Smooth muscle cell (in vitro differentiated cells): ENCODE results near the gene CAPG. TPM values are rescaled to one million over a fixed set of nuclear protein-coding genes. Genes with fewer than 3 reads are reported as not detected.

Experiments used
- DNase-seq: peaks from one replicate; lab custom pipeline; 2025; ENCODE audit not compliant: unreplicated experiment; lab: John Stamatoyannopoulos, UW
- H2AFZ ChIP-seq: fragments of 200-600 bp; sonication (generic); 2 replicates; pipeline ENCODE4 v1.6.0; 2016; ENCODE audit warnings: antibody characterized with exemption, low read depth, mild to moderate bottlenecking
- H3F3A ChIP-seq: fragments of 200-600 bp; sonication (generic); 2 replicates; pipeline ENCODE4 v1.6.0; 2017; ENCODE audit warnings: antibody characterized with exemption, low read depth
- H3K27ac ChIP-seq: fragments of 200-600 bp; sonication (generic); 2 replicates; pipeline ENCODE4 v1.5.1; 2016; ENCODE audit warnings: low read depth, mild to moderate bottlenecking
- H3K27me3 ChIP-seq: fragments of 200-600 bp; sonication (generic); 2 replicates; pipeline ENCODE4 v1.6.1; 2016; ENCODE audit warnings: low read depth, mild to moderate bottlenecking
- H3K36me3 ChIP-seq: fragments of 200-600 bp; sonication (generic); 2 replicates; pipeline ENCODE4 v1.5.1; 2016; ENCODE audit warnings: low read depth
- H3K4me1 ChIP-seq: fragments of 200-600 bp; sonication (generic); 2 replicates; pipeline ENCODE4 v1.5.1; 2016; ENCODE audit warnings: low read depth
- H3K4me2 ChIP-seq: fragments of 200-600 bp; sonication (generic); 2 replicates; pipeline ENCODE4 v1.6.0; 2016; ENCODE audit warnings: mild to moderate bottlenecking
- H3K4me3 ChIP-seq: fragments of 200-600 bp; sonication (generic); 2 replicates; pipeline ENCODE4 v1.5.1; 2016; ENCODE audit warnings: mild to moderate bottlenecking
- H3K79me2 ChIP-seq: fragments of 200-600 bp; sonication (generic); 2 replicates; pipeline ENCODE4 v1.6.0; 2016; ENCODE audit warnings: low read depth, mild to moderate bottlenecking
- H3K9ac ChIP-seq: fragments of 200-600 bp; sonication (generic); 2 replicates; pipeline ENCODE4 v1.6.0; 2016; ENCODE audit warnings: low read depth
- H3K9me3 ChIP-seq: fragments of 200-600 bp; sonication (generic); replicated peaks from 2 replicates; pipeline ENCODE4 v1.5.1; 2016; ENCODE audit warnings: low read depth
- H4K20me1 ChIP-seq: fragments of 200-600 bp; sonication (generic); 2 replicates; pipeline ENCODE4 v1.6.0; 2016; ENCODE audit warnings: low read depth
- CTCF ChIP-seq: fragments of 200-600 bp; sonication (generic); IDR thresholded peaks from 2 replicates; pipeline ENCODE4 v1.5.1; 2017; ENCODE audit warnings: borderline replicate concordance, mild to moderate bottlenecking, antibody characterized with exemption; ENCODE audit not compliant: insufficient read depth, poor library complexity, severe bottlenecking
- WGBS: methylation state at CpG from one replicate; pipeline ENCODE4 v1.1.7; 2016; ENCODE audit warnings: low lambda C conversion rate; 5-methylcytosine and 5-hydroxymethylcytosine counted together
- polyA plus RNA-seq: library from polyadenylated mRNA; unstranded; fragments of >200 nt; fragmentation: Nextera tagmentation; extraction: Ambion mirVana; gene quantifications from 2 replicates; pipeline ENCODE4 v1.2.1, GENCODE V29; 2016
- total RNA-seq: library from RNA; depleted of rRNA; stranded (reverse); fragments of >200 nt; gene quantifications from 2 replicates; pipeline ENCODE4 v1.2.3, GENCODE V29; 2014

CAPG gene
- 50.1 and 51.6 TPM in 2 replicates for total RNA-seq
- 96.2 and 183 TPM in 2 replicates for polyA plus RNA-seq

- Histone ChIP-seq H3F3A (peaks cover 4% of the 10 kb centered on the region), H2AFZ (no peak within 1 kb of the TSS), H3K9ac (no peak within 1 kb of the TSS), H4K20me1 (no peaks in the 10 kb centered on the region), H3K27me3 (no peaks in the 10 kb centered on the region), H3K4me2 (no peak within 1 kb of the TSS), H3K4me1 (peaks cover 4% of the 10 kb centered on the region), H3K27ac (no peak within 1 kb of the TSS), H3K79me2 (peaks cover 8% of the 10 kb centered on the region), H3K36me3 (no peaks in the 10 kb centered on the region), H3K4me3 (no peak within 1 kb of the TSS), H3K9me3 (no peaks in the 10 kb centered on the region)
- DNase-seq = no peak
- WGBS = 66% methylated on average over 11 of the region's 12 CpGs
- TF ChIP-seq CTCF = no peak
Observed at GRCh38 chr2:85409845-85410583, at the start of gene CAPG. CAPG (minus strand) TSS chr2:85410366; CDS start chr2:85402145, 8,221 bp downstream.

DNA sequence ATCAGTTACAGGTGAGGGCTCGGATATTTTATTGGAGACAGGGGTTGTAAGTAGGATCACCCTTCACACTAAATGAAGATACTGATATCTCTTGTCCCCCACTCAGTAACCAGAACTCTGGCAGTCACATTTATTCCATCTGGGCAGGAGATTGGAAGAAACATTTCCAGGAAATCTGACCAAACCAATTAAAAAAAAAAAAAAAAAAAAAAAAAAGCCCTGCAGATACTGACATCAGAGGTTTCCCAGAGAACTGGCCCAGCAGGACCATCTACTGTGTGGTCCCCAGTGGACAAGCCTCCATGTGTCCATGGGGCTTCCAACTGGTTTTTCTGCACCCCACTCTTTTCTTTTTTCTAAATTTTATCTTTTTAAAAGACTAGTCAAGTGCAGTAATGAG, 49.6 kb upstream of the CAPG start:
- no peak overlapping the region for H3K4me2 ChIP-seq
- TF ChIP-seq CTCF = no peak

DNA sequence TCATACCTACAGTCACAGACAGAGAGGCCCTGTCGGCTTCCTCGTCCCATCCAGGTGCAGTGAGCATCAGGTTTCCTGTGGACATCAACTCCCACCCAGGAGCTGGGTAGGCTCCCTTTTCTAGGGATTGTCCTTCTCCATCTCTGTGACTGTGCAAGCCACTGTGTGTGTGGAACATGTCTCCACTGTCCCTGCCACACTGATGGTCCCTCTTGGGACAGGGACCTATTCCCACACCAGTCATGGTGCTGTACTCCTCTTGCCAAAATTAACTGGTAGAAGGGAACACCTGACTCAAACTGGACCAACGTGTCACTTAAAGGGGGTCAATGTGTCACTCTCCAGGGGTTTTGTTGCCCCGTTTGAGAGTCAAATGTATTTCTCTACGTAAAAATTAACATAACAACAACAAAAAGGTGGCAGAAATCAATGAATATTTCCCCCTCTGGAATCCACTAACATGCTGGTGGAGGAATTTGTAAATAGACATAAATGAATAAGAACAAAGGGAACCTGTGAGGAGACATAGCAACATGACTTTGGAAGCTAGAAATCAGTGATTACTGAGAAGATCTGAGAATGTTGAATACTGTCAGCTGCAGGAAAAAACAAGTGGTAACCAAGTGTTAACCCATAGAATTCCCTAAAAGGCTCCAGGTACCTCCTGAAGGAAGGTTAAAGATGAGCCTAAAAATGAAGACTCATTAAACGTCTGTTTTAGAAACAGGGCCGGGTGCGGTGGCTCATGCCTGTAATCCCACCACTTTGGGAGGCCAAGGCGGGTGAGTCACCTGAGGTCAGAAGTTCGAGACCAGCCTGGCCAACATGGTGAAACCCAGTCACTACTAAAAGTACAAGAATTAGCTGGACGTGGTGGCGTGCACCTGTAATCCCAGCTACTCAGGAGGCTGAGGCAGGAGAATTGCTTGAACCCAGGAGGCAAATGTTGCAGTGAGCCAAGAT, 48.7 kb upstream of the CAPG start:
- Histone ChIP-seq H4K20me1 (no peaks in the 10 kb centered on the region), H3K9me3 (no peaks in the 10 kb centered on the region), H3K27ac (no peak overlapping the region), H3F3A (no peaks in the 10 kb centered on the region), H3K36me3 (no peaks in the 10 kb centered on the region), H3K4me3 (no peak overlapping the region), H3K79me2 (no peaks in the 10 kb centered on the region), H3K4me2 (no peak overlapping the region), H3K4me1 (no peaks in the 10 kb centered on the region), H3K27me3 (no peaks in the 10 kb centered on the region), H3K9ac (no peak overlapping the region), H2AFZ (no peak overlapping the region)
- 61% methylated on average over 12 of the region's 12 CpGs for WGBS
- no peak for TF ChIP-seq CTCF
- DNase-seq = no peak

More for the DNA sequence above, 49.6 kb upstream of the CAPG start:
- H4K20me1 ChIP-seq = no peaks in the 10 kb centered on the region
- no peak overlapping the region for H3K9ac ChIP-seq
- DNase-seq = no peak
- no peaks in the 10 kb centered on the region for H3K27me3 ChIP-seq
- no peaks in the 10 kb centered on the region for H3K79me2 ChIP-seq
- no peak overlapping the region for H2AFZ ChIP-seq
- H3K27ac ChIP-seq = no peak overlapping the region
- 91% methylated on average over 1 of the region's 1 CpG for WGBS
- H3K9me3 ChIP-seq = no peaks in the 10 kb centered on the region
- H3K4me1 ChIP-seq = no peaks in the 10 kb centered on the region
- no peaks in the 10 kb centered on the region for H3F3A ChIP-seq
- H3K36me3 ChIP-seq = no peaks in the 10 kb centered on the region
- no peak overlapping the region for H3K4me3 ChIP-seq
